WTC11 (cell line): ENCODE results near the gene EML4.

Experiments
- ESRRA ChIP-seq: sonication (generic); formaldehyde crosslinking; IDR thresholded peaks from 2 replicates; pipeline ENCODE4 v1.8.1; 2022; ENCODE audit warnings: mild to moderate bottlenecking, missing genetic modification reagents, borderline replicate concordance
- ETV6 ChIP-seq: sonication (generic); formaldehyde crosslinking; IDR thresholded peaks from 2 replicates; pipeline ENCODE4 v1.8.1; 2022; ENCODE audit warnings: mild to moderate bottlenecking, missing genetic modification reagents
- FOXJ3 ChIP-seq: sonication (generic); formaldehyde crosslinking; IDR thresholded peaks from 2 replicates; pipeline ENCODE4 v1.9.0; 2021; ENCODE audit warnings: missing genetic modification reagents, mild to moderate bottlenecking, borderline replicate concordance
- FOXP4 ChIP-seq: sonication (generic); formaldehyde crosslinking; IDR thresholded peaks from 2 replicates; pipeline ENCODE4 v1.8.0; 2022; ENCODE audit warnings: mild to moderate bottlenecking, missing genetic modification reagents
- NFYB ChIP-seq: sonication (generic); formaldehyde crosslinking; conservative IDR thresholded peaks from 2 replicates; pipeline ENCODE4 v1.8.0; 2022; ENCODE audit warnings: low read depth, missing genetic modification reagents
- PRRX2 ChIP-seq: fragments of 250-450 bp; sonication (Bioruptor Pico); IDR thresholded peaks from 2 replicates; pipeline ENCODE4 v1.8.0; 2021; ENCODE audit warnings: mild to moderate bottlenecking
- TCF7 ChIP-seq: sonication (generic); formaldehyde crosslinking; IDR thresholded peaks from 2 replicates; pipeline ENCODE4 v1.8.0; 2022; ENCODE audit warnings: mild to moderate bottlenecking, low read depth, missing genetic modification reagents, moderate library complexity
- ZNF396 ChIP-seq: fragments of 250-450 bp; sonication (Bioruptor Pico); IDR thresholded peaks from 2 replicates; pipeline ENCODE4 v1.8.0; 2021; ENCODE audit warnings: mild to moderate bottlenecking, moderate library complexity, borderline replicate concordance
- TF ChIP-seq, protein P1 (sequence below): fragments of 200-600 bp; IDR thresholded peaks from 2 replicates; pipeline ENCODE4 v1.8.0; 2022; ENCODE audit warnings: antibody characterized with exemption
- TF ChIP-seq, protein P2 (sequence below): sonication (generic); formaldehyde crosslinking; IDR thresholded peaks from 2 replicates; pipeline ENCODE4 v1.8.1; 2022; ENCODE audit warnings: mild to moderate bottlenecking, moderate library complexity, missing genetic modification reagents
- TF ChIP-seq, protein P3 (sequence below): sonication (generic); formaldehyde crosslinking; IDR thresholded peaks from 2 replicates; pipeline ENCODE4 v1.8.1; 2023; ENCODE audit warnings: mild to moderate bottlenecking, missing genetic modification reagents, borderline replicate concordance
- TF ChIP-seq, protein P4 (sequence below): sonication (generic); formaldehyde crosslinking; IDR thresholded peaks from 2 replicates; pipeline ENCODE4 v1.8.1; 2022; ENCODE audit warnings: low read depth, missing genetic modification reagents, borderline replicate concordance

GRCh38 chr2:42284019-42284418 is 114.9 kb downstream of the EML4 start:
- TF ChIP-seq PRRX2 (CRISPR knock-in tag): no peak
- TF ChIP-seq, protein P1, sequence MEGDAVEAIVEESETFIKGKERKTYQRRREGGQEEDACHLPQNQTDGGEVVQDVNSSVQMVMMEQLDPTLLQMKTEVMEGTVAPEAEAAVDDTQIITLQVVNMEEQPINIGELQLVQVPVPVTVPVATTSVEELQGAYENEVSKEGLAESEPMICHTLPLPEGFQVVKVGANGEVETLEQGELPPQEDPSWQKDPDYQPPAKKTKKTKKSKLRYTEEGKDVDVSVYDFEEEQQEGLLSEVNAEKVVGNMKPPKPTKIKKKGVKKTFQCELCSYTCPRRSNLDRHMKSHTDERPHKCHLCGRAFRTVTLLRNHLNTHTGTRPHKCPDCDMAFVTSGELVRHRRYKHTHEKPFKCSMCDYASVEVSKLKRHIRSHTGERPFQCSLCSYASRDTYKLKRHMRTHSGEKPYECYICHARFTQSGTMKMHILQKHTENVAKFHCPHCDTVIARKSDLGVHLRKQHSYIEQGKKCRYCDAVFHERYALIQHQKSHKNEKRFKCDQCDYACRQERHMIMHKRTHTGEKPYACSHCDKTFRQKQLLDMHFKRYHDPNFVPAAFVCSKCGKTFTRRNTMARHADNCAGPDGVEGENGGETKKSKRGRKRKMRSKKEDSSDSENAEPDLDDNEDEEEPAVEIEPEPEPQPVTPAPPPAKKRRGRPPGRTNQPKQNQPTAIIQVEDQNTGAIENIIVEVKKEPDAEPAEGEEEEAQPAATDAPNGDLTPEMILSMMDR: no peak
- TF ChIP-seq NFYB (CRISPR knock-in tag): no peak
- TF ChIP-seq ETV6 (CRISPR knock-in tag): no peak
- TF ChIP-seq TCF7 (CRISPR knock-in tag): no peak
- TF ChIP-seq, protein P2, sequence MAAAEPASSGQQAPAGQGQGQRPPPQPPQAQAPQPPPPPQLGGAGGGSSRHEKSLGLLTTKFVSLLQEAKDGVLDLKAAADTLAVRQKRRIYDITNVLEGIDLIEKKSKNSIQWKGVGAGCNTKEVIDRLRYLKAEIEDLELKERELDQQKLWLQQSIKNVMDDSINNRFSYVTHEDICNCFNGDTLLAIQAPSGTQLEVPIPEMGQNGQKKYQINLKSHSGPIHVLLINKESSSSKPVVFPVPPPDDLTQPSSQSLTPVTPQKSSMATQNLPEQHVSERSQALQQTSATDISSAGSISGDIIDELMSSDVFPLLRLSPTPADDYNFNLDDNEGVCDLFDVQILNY (CRISPR knock-in tag): no peak
- TF ChIP-seq FOXJ3 (CRISPR knock-in tag): no peak
- TF ChIP-seq, protein P3, sequence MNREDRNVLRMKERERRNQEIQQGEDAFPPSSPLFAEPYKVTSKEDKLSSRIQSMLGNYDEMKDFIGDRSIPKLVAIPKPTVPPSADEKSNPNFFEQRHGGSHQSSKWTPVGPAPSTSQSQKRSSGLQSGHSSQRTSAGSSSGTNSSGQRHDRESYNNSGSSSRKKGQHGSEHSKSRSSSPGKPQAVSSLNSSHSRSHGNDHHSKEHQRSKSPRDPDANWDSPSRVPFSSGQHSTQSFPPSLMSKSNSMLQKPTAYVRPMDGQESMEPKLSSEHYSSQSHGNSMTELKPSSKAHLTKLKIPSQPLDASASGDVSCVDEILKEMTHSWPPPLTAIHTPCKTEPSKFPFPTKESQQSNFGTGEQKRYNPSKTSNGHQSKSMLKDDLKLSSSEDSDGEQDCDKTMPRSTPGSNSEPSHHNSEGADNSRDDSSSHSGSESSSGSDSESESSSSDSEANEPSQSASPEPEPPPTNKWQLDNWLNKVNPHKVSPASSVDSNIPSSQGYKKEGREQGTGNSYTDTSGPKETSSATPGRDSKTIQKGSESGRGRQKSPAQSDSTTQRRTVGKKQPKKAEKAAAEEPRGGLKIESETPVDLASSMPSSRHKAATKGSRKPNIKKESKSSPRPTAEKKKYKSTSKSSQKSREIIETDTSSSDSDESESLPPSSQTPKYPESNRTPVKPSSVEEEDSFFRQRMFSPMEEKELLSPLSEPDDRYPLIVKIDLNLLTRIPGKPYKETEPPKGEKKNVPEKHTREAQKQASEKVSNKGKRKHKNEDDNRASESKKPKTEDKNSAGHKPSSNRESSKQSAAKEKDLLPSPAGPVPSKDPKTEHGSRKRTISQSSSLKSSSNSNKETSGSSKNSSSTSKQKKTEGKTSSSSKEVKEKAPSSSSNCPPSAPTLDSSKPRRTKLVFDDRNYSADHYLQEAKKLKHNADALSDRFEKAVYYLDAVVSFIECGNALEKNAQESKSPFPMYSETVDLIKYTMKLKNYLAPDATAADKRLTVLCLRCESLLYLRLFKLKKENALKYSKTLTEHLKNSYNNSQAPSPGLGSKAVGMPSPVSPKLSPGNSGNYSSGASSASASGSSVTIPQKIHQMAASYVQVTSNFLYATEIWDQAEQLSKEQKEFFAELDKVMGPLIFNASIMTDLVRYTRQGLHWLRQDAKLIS: no peak
- TF ChIP-seq ZNF396 (CRISPR knock-in tag): no peak
- TF ChIP-seq, protein P4, sequence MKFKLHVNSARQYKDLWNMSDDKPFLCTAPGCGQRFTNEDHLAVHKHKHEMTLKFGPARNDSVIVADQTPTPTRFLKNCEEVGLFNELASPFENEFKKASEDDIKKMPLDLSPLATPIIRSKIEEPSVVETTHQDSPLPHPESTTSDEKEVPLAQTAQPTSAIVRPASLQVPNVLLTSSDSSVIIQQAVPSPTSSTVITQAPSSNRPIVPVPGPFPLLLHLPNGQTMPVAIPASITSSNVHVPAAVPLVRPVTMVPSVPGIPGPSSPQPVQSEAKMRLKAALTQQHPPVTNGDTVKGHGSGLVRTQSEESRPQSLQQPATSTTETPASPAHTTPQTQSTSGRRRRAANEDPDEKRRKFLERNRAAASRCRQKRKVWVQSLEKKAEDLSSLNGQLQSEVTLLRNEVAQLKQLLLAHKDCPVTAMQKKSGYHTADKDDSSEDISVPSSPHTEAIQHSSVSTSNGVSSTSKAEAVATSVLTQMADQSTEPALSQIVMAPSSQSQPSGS (CRISPR knock-in tag): no peak
- no peak for TF ChIP-seq FOXP4 (CRISPR knock-in tag)
- no peak for TF ChIP-seq ESRRA (CRISPR knock-in tag)
